GM23338 (cell line): Measurements from ENCODE around the gene CDC42BPG. TPM values are rescaled to one million over a fixed set of nuclear protein-coding genes. Genes with fewer than 3 reads are reported as not detected.

ENCODE experiments used
- ATAC-seq: fragments of 200-7000 bp; cut with Tn5 transposase; 3 replicates; pipeline ENCODE4 v1.9.1; 2020
- DNase-seq: peaks from one replicate; pipeline ENCODE4 v3.0.0-alpha.2; 2015; ENCODE audit warnings: low spot score
- H2AFZ ChIP-seq: fragments of 200-600 bp; sonication (generic); 2 replicates; pipeline ENCODE4 v1.8.0; 2016; ENCODE audit warnings: antibody characterized with exemption, mild to moderate bottlenecking, moderate library complexity
- H3F3A ChIP-seq: fragments of 200-600 bp; sonication (generic); replicated peaks from 2 replicates; pipeline ENCODE4 v1.8.0; 2017; ENCODE audit warnings: antibody characterized with exemption, mixed run types, low read depth
- H3K27ac ChIP-seq: fragments of 200-600 bp; sonication (generic); 2 replicates; pipeline ENCODE4 v1.6.1; 2016; ENCODE audit warnings: low read depth
- H3K27me3 ChIP-seq: fragments of 200-600 bp; sonication (generic); 2 replicates; pipeline ENCODE4 v1.8.0; 2016; ENCODE audit warnings: mild to moderate bottlenecking, mixed run types, moderate library complexity; ENCODE audit not compliant: insufficient read depth
- H3K36me3 ChIP-seq: fragments of 200-600 bp; sonication (generic); 2 replicates; pipeline ENCODE4 v1.8.0; 2016; ENCODE audit warnings: mild to moderate bottlenecking; ENCODE audit not compliant: insufficient read depth
- H3K4me1 ChIP-seq: fragments of 200-600 bp; sonication (generic); 2 replicates; pipeline ENCODE4 v1.8.0; 2016; ENCODE audit warnings: mild to moderate bottlenecking, moderate library complexity; ENCODE audit not compliant: insufficient read depth
- H3K4me2 ChIP-seq: fragments of 200-600 bp; sonication (generic); 2 replicates; pipeline ENCODE4 v1.7.1; 2017; ENCODE audit warnings: mixed run types
- H3K4me3 ChIP-seq: fragments of 200-600 bp; sonication (generic); 2 replicates; pipeline ENCODE4 v1.6.1; 2016; ENCODE audit warnings: mixed run types
- H3K79me2 ChIP-seq: fragments of 200-600 bp; sonication (generic); replicated peaks from 2 replicates; pipeline ENCODE4 v1.8.0; 2017; ENCODE audit warnings: mild to moderate bottlenecking; ENCODE audit not compliant: insufficient read depth
- H3K9me2 ChIP-seq: fragments of 200-600 bp; sonication (generic); 2 replicates; pipeline ENCODE4 v1.8.0; 2017; ENCODE audit not compliant: insufficient read depth
- H4K20me1 ChIP-seq: fragments of 200-600 bp; sonication (generic); replicated peaks from 2 replicates; pipeline ENCODE4 v1.8.0; 2017; ENCODE audit warnings: mild to moderate bottlenecking; ENCODE audit not compliant: insufficient read depth
- H3K27ac Mint-ChIP-seq: 2 replicates; pipeline ENCODE4 v1.8.0; 2020; ENCODE audit warnings: inconsistent platforms, mild to moderate bottlenecking, moderate library complexity, mixed read lengths
- H3K27me3 Mint-ChIP-seq: 3 replicates; pipeline ENCODE4 v1.8.0; 2022; ENCODE audit warnings: low read depth, mild to moderate bottlenecking, moderate library complexity, mixed read lengths, inconsistent platforms; ENCODE audit not compliant: insufficient read depth, poor library complexity
- H3K36me3 Mint-ChIP-seq: 3 replicates; pipeline ENCODE4 v1.8.0; 2021; ENCODE audit warnings: low read depth, mild to moderate bottlenecking, inconsistent platforms, moderate library complexity, mixed read lengths
- H3K4me1 Mint-ChIP-seq: 3 replicates; pipeline ENCODE4 v1.8.0; 2020; ENCODE audit warnings: mild to moderate bottlenecking, inconsistent platforms, mixed read lengths
- H3K4me3 Mint-ChIP-seq: 3 replicates; pipeline ENCODE4 v1.8.0; 2021; ENCODE audit warnings: moderate library complexity, mild to moderate bottlenecking, inconsistent platforms, mixed read lengths
- H3K9me3 Mint-ChIP-seq: 3 replicates; pipeline ENCODE4 v1.8.0; 2020; ENCODE audit warnings: moderate library complexity, mild to moderate bottlenecking, inconsistent platforms, mixed read lengths
- CREB1 ChIP-seq: fragments of 250-450 bp; sonication (Bioruptor Pico); IDR thresholded peaks from 2 replicates; pipeline ENCODE4 v1.5.0; 2020; ENCODE audit warnings: low read depth, mild to moderate bottlenecking, moderate library complexity
- NANOG ChIP-seq: IDR thresholded peaks from 2 replicates; pipeline ENCODE4 v1.6.1; 2016; ENCODE audit warnings: antibody characterized with exemption, borderline replicate concordance
- POLR2AphosphoS5 ChIP-seq: IDR thresholded peaks from 2 replicates; pipeline ENCODE4 v1.6.1; 2016; ENCODE audit warnings: antibody characterized with exemption, low read depth
- ZNF114 ChIP-seq: fragments of 250-450 bp; sonication (Bioruptor Pico); IDR thresholded peaks from 2 replicates; pipeline ENCODE4 v1.5.0; 2020; ENCODE audit warnings: mild to moderate bottlenecking, moderate library complexity
- ZNF462 ChIP-seq: fragments of 250-450 bp; sonication (Bioruptor Pico); IDR thresholded peaks from 2 replicates; pipeline ENCODE4 v1.5.0; 2020; ENCODE audit warnings: mild to moderate bottlenecking, moderate library complexity
- polyA plus RNA-seq: library from polyadenylated mRNA; unstranded; fragments of >200 nt; fragmentation: Nextera tagmentation; extraction: Ambion mirVana; gene quantifications from 2 replicates; pipeline ENCODE4 v1.2.1, GENCODE V29; 2016
- total RNA-seq: library from RNA; depleted of rRNA; stranded (reverse); fragments of >200 nt; shearing (Covaris generic); gene quantifications from 2 replicates; pipeline ENCODE4 v1.2.3, GENCODE V29; 2014

CDC42BPG gene
- total and polyA plus RNA-seq, 2 experiments from 2014 or later, result 2.3 to 11.6 TPM

DNA sequence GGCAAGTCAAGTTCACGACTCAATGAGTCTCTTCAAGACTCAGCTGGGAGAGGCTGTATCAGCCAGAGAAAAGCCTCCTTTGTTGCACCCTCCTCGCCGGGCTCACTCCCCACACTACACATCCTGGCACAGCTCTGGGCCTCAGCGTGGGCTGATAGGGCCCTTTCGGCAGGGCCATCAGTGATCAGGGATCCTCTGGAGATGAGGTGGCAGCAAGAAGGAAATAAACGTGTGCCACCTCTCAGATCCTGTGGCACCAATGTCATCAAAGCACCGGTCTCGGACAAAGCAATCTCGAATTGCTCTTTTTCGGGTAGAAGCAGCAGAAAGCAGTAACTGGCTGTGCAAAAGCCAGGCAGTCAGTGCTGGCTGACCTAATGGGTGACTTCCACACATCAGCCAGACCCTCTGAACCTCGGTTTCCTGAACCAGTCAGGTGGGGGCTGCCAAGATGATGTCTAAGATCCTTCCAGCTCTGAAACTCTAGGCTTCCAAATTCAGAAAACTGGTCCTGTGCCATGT lies 31.8 kb upstream of the CDC42BPG start:
- Mint-ChIP-seq H3K4me3 (peak overlapping the region; percentile 76; the same call in 1 of the 3 replicates), H3K36me3 (peaks cover 6% of the 10 kb centered on the region; the same call in 2 of the 3 replicates), H3K27ac (no peak overlapping the region), H3K27me3 (peaks cover 10% of the 10 kb centered on the region), H3K9me3 (no peaks in the 10 kb centered on the region), H3K4me1 (peaks cover 29% of the 10 kb centered on the region)
- no peaks in the 10 kb centered on the region for H3K36me3 ChIP-seq
- DNase-seq, result no peak
- H3K4me1 ChIP-seq, result peaks cover 15% of the 10 kb centered on the region; the same call in 1 of the 2 replicates
- no peak overlapping the region for H2AFZ ChIP-seq
- H3F3A ChIP-seq, result 0 out of 2 replicates have a peak, but pooled peaks cover 3% of the 10 kb centered on the region
- no peaks in the 10 kb centered on the region for H3K9me2 ChIP-seq
- ATAC-seq, result no peak
- no peaks in the 10 kb centered on the region; the same call in 1 of the 2 replicates for H4K20me1 ChIP-seq
- H3K27me3 ChIP-seq, result peaks cover 5% of the 10 kb centered on the region; the same call in 1 of the 2 replicates
- peaks cover 21% of the 10 kb centered on the region for H3K79me2 ChIP-seq
- TF ChIP-seq POLR2AphosphoS5 (no peak), ZNF114 (CRISPR knock-in tag) (no peak), NANOG (no peak), ZNF462 (CRISPR knock-in tag) (no peak), CREB1 (no peak)
- 0 out of 2 replicates have a peak overlapping the region, but pooled peaks have one; percentile 93 for H3K4me2 ChIP-seq
- no peak overlapping the region for H3K27ac ChIP-seq
- H3K4me3 ChIP-seq, result no peak overlapping the region; the same call in 1 of the 2 replicates
